Heart right ventricle (tissue), 16 donors: ENCODE measurements around the gene DCAF8L2. TPM values are rescaled to one million over a fixed set of nuclear protein-coding genes. Genes with fewer than 3 reads are reported as not detected.
"Not testable (repeated sequence)": the region's sequence is repeated elsewhere in the genome, so short reads cannot be mapped to it uniquely, and the experiment has no call there.

Source experiments
- ATAC-seq, 8 donors: fragments of 200-7000 bp; cut with Tn5 transposase; one replicate each; pipeline ENCODE4 v1.9.1; 2020; ENCODE audit warnings: mild to moderate bottlenecking in 8 of 8, moderate library complexity in 8 of 8, moderate number of reproducible peaks in 1 of 8
- DNase-seq, 2 donors: peaks; one replicate each; pipeline ENCODE4 v3.0.0-alpha.2; 2020
- H3K27ac ChIP-seq, 10 donors: fragments of 200-600 bp; sonication (generic) in 2 of 10; one replicate each; pipeline versions ENCODE4 v1.5.0 to v1.8.0; 2020 to 2022; ENCODE audit warnings: mild to moderate bottlenecking in 3 of 10
- H3K27me3 ChIP-seq, 7 donors: fragments of 200-600 bp; one replicate each; pipeline ENCODE4 v1.8.0; 2021 to 2022; ENCODE audit warnings: mild to moderate bottlenecking in 2 of 7
- H3K36me3 ChIP-seq, 9 donors: fragments of 200-600 bp; sonication (generic) in 1 of 9; one replicate each; pipeline versions ENCODE4 v1.5.0 to v1.8.0; 2020 to 2022; ENCODE audit warnings: mild to moderate bottlenecking in 2 of 9
- H3K4me1 ChIP-seq, 9 donors: fragments of 200-600 bp; sonication (generic) in 1 of 9; one replicate each; pipeline versions ENCODE4 v1.5.0 to v1.8.0; 2020 to 2022; ENCODE audit warnings: mild to moderate bottlenecking in 4 of 9
- H3K4me3 ChIP-seq, 10 donors: fragments of 200-600 bp; sonication (generic) in 2 of 10; one replicate each; pipeline versions ENCODE4 v1.5.0 to v1.8.0; 2020 to 2022; ENCODE audit warnings: mild to moderate bottlenecking in 7 of 10, moderate library complexity in 2 of 10
- H3K9me3 ChIP-seq, 11 donors: fragments of 200-600 bp in 10 of 11; sonication (generic) in 2 of 11; one replicate each; pipeline versions ENCODE4 v1.5.0 to v1.8.0; 2013 to 2022; ENCODE audit warnings: mild to moderate bottlenecking in 2 of 11, control low read depth in 1 of 11, moderate library complexity in 1 of 11
- WGBS, 2 donors: extraction: QIAGEN DNeasy Blood & Tissue Kit; methylation state at CpG; one replicate each; pipeline ENCODE4 v1.1.7; 2013; ENCODE audit warnings: inconsistent platforms in 1 of 2; 5-methylcytosine and 5-hydroxymethylcytosine counted together
- intact Hi-C, 10 donors: fragments of 100-400 bp; cut with DNase I; formaldehyde crosslinking; loops; one replicate each; pipeline versions ENCODE4 v1.11.1 to v1.14.2; 2022
- polyA plus RNA-seq, 2 donors: library from polyadenylated mRNA; stranded (reverse); fragments of 200-250 nt; gene quantifications; one replicate each; pipeline ENCODE4 v1.2.3, GENCODE V29; 2013
- total RNA-seq, 10 donors: library from RNA; stranded (reverse); fragmentation: NEBNext Ultra II Directional in 3 of 10; extraction: Animal tissue kit (Norgen Biotek cat#: 25700) in 3 of 10; gene quantifications; one replicate each; pipeline versions ENCODE4 v1.2.1 to v1.2.4, GENCODE V29; 2021 to 2023
- TF ChIP-seq, protein P1 (sequence below), 9 donors: fragments of 200-600 bp; sonication (generic) in 2 of 9; IDR thresholded peaks; one replicate each; pipeline versions ENCODE4 v1.5.0 to v1.8.0; 2021 to 2022; ENCODE audit warnings: antibody characterized with exemption in 9 of 9, mild to moderate bottlenecking in 5 of 9, moderate library complexity in 1 of 9
- donor health status: Arrhythmogenic right ventricular cardiomyopathy.
- donor health status: ischemic (EF 13 %, LVEDD 7.1; RV severe dilation, severe dysfunction).
- donor health status: healthy with polysubstance abuse.
- donor health status: DM: no; HTN: yes; CAD: no.
- donor health status: DM: no; HTN: no; CAD: no.
- donor health status: ischemic (EF 25% LVEDD 6.9; RV normal size, moderate dysfunction).
- donor health status: ischemic (EF 25% LVEDD 5.7; RV mildly dilated, moderate dysfunction).
- donor health status: healthy.
- donor health status: DM: yes; HTN: yes; CAD: no.
- donor health status: Ischemic cardiomyopathy.
- donor health status: ischemic (EF 35%, LVEDD 5.7; RV mildly dilated, moderate dysfunction).
- donor health status: nonischemic (EF 11% LVEDD 7.7; RV severe dilation, severe dysfunction).
- donor health status: DM: yes; HTN: yes; CAD: no.
- donor health status: PGD.
- donor health status: ischemic (EF 29% LVEDD 5.4; RV normal size, mild dysfunction).
- donor health status: nonischemic (EF 23%, LVEDD 6.1; RV moderate dilation, normal function).

Gene DCAF8L2
- total and polyA plus RNA-seq, 12 donors = not detected

DNA sequence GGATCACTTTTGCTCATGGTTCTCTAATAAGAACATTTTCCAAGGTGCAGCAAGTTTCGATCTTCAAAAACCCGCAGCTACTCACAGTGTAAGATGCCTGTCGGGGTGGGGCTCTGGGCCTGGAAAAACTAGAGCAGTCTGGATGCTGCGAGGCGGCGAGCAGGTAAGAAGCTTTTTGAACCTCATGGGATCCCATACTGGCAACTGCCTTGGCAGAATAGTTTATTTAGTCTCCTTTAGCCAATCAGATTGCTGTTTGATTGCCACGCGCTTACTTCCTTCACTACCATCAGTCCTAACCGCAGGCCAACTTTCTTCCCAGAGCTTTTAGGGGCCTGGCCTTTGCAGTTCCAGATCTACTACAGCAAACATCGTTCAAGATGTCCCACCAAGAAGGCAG, 156.4 kb downstream of the DCAF8L2 start:
- H3K9me3 ChIP-seq = peaks cover 0 to 4% (median 0%) of the 10 kb centered on the region in 11 donors
- H3K4me1 ChIP-seq = no peaks in the 10 kb centered on the region
- H3K4me3 ChIP-seq = no peak overlapping the region
- H3K36me3 ChIP-seq = no peaks in the 10 kb centered on the region
- 92 to 96% methylated on average over 10 of the region's 10 CpGs for WGBS, 2 donors
- ATAC-seq (no peak), DNase-seq (no peak)
- H3K27ac ChIP-seq = no peak overlapping the region
- TF ChIP-seq, protein P1, sequence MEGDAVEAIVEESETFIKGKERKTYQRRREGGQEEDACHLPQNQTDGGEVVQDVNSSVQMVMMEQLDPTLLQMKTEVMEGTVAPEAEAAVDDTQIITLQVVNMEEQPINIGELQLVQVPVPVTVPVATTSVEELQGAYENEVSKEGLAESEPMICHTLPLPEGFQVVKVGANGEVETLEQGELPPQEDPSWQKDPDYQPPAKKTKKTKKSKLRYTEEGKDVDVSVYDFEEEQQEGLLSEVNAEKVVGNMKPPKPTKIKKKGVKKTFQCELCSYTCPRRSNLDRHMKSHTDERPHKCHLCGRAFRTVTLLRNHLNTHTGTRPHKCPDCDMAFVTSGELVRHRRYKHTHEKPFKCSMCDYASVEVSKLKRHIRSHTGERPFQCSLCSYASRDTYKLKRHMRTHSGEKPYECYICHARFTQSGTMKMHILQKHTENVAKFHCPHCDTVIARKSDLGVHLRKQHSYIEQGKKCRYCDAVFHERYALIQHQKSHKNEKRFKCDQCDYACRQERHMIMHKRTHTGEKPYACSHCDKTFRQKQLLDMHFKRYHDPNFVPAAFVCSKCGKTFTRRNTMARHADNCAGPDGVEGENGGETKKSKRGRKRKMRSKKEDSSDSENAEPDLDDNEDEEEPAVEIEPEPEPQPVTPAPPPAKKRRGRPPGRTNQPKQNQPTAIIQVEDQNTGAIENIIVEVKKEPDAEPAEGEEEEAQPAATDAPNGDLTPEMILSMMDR (IDR thresholded peaks at IDR 0.05) = no peak
- no peaks in the 10 kb centered on the region for H3K27me3 ChIP-seq
- intact Hi-C loops = no loop called here

DNA sequence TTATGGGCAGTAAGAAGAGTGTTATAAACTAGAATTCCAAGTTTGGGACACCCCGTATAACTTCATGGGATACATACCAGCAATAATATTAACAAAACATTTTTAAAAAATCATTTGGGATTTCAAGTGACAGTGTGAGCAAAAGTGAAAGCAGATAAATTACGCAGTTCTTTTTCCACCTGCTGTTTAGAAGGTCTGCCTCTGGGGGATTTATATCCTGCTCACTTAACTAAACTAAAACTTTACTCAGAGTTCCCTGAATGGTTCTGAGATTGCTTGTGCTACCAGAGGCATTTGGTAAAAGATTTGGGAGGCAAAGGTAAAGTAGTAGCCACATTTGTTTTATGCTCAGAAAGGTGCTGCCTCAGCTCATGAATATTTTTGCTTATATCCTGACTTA, 160.2 kb downstream of the DCAF8L2 start:
- H3K27ac ChIP-seq, H3K36me3 ChIP-seq, ATAC-seq, H3K4me3 ChIP-seq, H3K4me1 ChIP-seq, H3K27me3 ChIP-seq, DNase-seq, H3K9me3 ChIP-seq, intact Hi-C loops: not testable (repeated sequence)
- 69 to 80% methylated on average over 2 of the region's 2 CpGs for WGBS, 2 donors

DNA sequence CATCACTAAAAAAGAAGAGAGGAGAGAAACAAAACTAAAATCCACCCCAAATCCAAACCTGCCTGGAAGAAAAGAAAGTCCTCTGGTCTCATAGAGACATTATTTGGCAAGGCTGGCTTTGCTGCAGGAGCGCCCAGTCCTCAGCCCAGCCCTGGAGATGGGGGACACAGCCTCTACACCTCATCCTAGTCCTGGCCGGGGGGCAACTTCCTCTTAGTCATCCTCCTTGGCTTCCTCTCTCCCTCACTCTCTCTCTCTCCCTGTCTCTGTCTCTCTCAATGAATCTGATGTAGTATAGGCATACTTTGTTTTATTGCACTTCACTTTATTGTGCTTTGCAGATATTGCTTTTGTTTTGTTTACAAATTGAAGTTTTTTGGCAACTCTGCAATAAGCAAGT, 161.8 kb downstream of the DCAF8L2 start:
- no peaks in the 10 kb centered on the region for H3K27me3 ChIP-seq
- TF ChIP-seq, protein P1 (IDR thresholded peaks at IDR 0.05) = no peak

DNA sequence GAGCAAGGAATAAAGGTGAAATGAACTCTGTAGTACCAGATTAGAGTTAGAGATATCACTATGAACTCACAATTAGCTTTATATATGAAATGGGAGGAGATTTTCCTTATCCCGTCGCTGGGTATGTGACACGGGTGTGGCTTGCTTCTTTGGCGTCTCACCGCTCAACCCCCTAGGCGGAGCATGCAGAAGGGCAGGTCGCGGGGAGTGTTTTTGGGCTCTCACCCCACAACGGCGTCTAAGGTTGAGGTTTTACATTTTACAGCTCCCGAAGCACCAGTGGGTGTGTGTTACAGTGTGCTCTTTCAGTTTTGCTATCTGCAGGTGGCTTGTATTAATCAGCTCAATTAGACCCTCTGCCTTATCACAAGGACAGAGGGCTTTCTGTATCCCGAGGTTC, 175.6 kb downstream of the DCAF8L2 start:
- H3K9me3 ChIP-seq = no peaks in the 10 kb centered on the region
- intact Hi-C loops = no loop called here
- no peak overlapping the region for H3K4me3 ChIP-seq
- TF ChIP-seq, protein P1 (IDR thresholded peaks at IDR 0.05) = no peak
- ATAC-seq (no peak), DNase-seq (no peak)
- no peak overlapping the region for H3K27ac ChIP-seq
- no peaks in the 10 kb centered on the region for H3K27me3 ChIP-seq
- WGBS, 2 donors = 69 to 79% methylated on average over 12 of the region's 12 CpGs
- H3K36me3 ChIP-seq = no peaks in the 10 kb centered on the region
- H3K4me1 ChIP-seq = no peaks in the 10 kb centered on the region

More for the DNA sequence above, 161.8 kb downstream of the DCAF8L2 start:
- Histone ChIP-seq H3K36me3 (no peaks in the 10 kb centered on the region), H3K9me3 (no peaks in the 10 kb centered on the region), H3K27ac (no peak overlapping the region), H3K4me3 (no peak overlapping the region), H3K4me1 (no peaks in the 10 kb centered on the region)
- intact Hi-C loops = no loop called here
- no peak for DNase-seq
- ATAC-seq = no peak
- 50 to 100% methylated on average over 1 to 2 of the region's 2 CpGs for WGBS, 2 donors

DNA sequence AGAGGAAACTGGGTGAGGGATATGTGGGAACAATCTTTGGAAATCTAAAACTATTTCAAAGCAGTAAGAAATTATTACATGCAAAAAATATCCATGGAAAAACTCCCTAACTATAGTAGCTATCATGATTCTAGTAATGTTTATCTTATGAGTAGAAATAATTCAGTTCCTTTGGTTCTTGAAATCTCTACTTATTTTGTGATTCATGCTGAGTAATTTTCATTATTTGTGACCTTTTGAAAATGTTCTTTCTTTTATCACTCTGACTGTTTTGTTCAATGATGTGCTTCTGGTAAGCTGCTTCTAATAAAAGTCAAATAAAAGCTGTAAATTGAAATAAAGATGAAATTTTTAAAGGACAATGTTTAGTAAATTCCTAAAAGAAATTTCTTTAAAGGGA, 177.2 kb downstream of the DCAF8L2 start:
- TF ChIP-seq, protein P1 (IDR thresholded peaks at IDR 0.05) = no peak
- Histone ChIP-seq H3K27me3 (no peaks in the 10 kb centered on the region), H3K4me3 (no peak overlapping the region), H3K27ac (no peak overlapping the region), H3K36me3 (no peaks in the 10 kb centered on the region), H3K9me3 (no peaks in the 10 kb centered on the region), H3K4me1 (no peaks in the 10 kb centered on the region)
- intact Hi-C loops = no loop called here
- no peak for ATAC-seq
- no peak for DNase-seq
